Measurements from ENCODE around the gene EXOC4. TPM values are rescaled to one million over a fixed set of nuclear protein-coding genes. Genes with fewer than 3 reads are reported as not detected.
"Not testable (repeated sequence)": the region's sequence is repeated elsewhere in the genome, so short reads cannot be mapped to it uniquely, and the experiment has no call there.

The EXOC4 gene
- total RNA-seq, 1 experiment from 2014 or later, result 91.9 TPM

DNA sequence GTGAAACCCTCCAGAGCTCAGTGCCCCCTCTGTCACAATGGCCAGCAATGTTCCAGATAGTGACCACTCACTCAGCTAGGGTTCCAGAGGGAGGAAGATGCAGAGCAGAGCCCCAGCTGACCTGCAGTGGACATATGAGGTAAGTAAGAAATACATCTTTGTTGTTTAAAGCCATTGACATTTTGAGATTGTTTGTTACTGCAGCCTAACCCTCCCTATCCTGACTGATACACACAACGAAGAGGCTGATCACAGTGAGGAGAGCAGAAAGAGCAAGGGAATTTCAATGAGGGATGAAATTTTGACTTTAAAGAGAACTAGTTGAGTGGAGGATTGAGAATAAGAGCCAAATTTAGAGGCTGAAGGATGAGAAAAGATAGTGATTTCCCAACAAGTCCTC is 822.9 kb downstream of the EXOC4 start:
- CTCF ChIA-PET, result interaction anchor here (0.7 kb wide), 1 partner anchor 323 kb away, joined by 3 read pairs; no protein-coding TSS in a partner anchor
- H3K9me3 Mint-ChIP-seq (ENCODE audit: low read depth, unreplicated experiment), result no peaks in the 10 kb centered on the region
- H3K36me3 Mint-ChIP-seq (ENCODE audit: insufficient read depth, unreplicated experiment), result no peaks in the 10 kb centered on the region
- no peaks in the 10 kb centered on the region for H3K4me1 Mint-ChIP-seq (ENCODE audit: low read depth, unreplicated experiment)
- no peaks in the 10 kb centered on the region for H3K27me3 Mint-ChIP-seq (ENCODE audit: unreplicated experiment)
- no peak overlapping the region for H3K4me3 Mint-ChIP-seq (ENCODE audit: low read depth, unreplicated experiment)
- TF ChIP-seq, protein P1, sequence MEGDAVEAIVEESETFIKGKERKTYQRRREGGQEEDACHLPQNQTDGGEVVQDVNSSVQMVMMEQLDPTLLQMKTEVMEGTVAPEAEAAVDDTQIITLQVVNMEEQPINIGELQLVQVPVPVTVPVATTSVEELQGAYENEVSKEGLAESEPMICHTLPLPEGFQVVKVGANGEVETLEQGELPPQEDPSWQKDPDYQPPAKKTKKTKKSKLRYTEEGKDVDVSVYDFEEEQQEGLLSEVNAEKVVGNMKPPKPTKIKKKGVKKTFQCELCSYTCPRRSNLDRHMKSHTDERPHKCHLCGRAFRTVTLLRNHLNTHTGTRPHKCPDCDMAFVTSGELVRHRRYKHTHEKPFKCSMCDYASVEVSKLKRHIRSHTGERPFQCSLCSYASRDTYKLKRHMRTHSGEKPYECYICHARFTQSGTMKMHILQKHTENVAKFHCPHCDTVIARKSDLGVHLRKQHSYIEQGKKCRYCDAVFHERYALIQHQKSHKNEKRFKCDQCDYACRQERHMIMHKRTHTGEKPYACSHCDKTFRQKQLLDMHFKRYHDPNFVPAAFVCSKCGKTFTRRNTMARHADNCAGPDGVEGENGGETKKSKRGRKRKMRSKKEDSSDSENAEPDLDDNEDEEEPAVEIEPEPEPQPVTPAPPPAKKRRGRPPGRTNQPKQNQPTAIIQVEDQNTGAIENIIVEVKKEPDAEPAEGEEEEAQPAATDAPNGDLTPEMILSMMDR (IDR thresholded peaks at IDR 0.05; ENCODE audit: unreplicated experiment), result no peak
- DNase-seq, result no peak
- no TSS peak for BruUV-seq (replicated peaks)
- intact Hi-C loops (cut with micrococcal nuclease; ENCODE audit: unreplicated experiment), result no loop called here
- no peak overlapping the region for H3K27ac Mint-ChIP-seq (ENCODE audit: unreplicated experiment)

DNA sequence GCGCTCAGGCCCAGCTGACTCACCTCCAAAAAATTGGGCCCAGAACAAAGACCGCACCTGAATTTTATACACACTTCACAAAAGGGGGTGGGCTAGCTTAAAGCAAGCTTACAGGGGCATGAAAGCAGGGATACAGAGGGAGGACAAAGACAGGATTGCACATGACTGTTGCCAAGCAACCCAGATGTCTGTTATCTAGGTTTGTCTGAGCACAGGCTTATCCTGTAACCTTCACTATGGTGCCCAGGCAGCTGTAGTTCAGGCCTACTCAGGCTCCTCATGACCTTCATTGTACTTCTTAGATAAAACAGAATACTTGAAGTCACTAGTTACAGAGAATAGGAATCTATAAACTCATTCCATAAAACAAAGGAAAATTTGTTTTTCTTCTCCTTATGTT is 824.7 kb downstream of the EXOC4 start:
- H3K4me3 Mint-ChIP-seq (ENCODE audit: low read depth, unreplicated experiment); intact Hi-C loops (cut with micrococcal nuclease; ENCODE audit: unreplicated experiment); H3K9me3 Mint-ChIP-seq (ENCODE audit: low read depth, unreplicated experiment); H3K4me1 Mint-ChIP-seq (ENCODE audit: low read depth, unreplicated experiment); H3K27ac Mint-ChIP-seq (ENCODE audit: unreplicated experiment); BruUV-seq (replicated peaks); H3K36me3 Mint-ChIP-seq (ENCODE audit: insufficient read depth, unreplicated experiment); DNase-seq; CTCF ChIA-PET; H3K27me3 Mint-ChIP-seq (ENCODE audit: unreplicated experiment): not testable (repeated sequence)

DNA sequence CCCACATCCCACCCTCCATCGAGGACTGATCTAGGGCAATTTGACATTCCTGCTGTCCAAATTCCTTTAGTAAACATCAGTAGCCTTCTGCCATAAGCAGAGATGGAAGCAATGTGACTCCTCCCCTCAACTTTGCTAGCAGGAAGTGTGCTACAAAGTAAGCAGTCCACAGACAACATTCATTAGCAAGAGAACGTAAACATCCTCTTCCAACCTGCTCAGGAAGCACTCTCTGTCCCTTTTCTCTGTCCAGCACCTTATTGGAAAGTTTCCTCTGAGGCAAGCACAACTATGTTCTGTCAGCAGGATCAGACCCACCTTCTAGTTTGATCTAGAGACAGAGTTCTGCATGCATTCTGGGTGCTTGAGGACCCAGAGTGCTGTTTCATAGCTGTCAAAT is 826.1 kb downstream of the EXOC4 start:
- no TSS peak for BruUV-seq (replicated peaks)
- H3K9me3 Mint-ChIP-seq (ENCODE audit: low read depth, unreplicated experiment), result no peaks in the 10 kb centered on the region
- CTCF ChIA-PET, result no interaction called here
- no peaks in the 10 kb centered on the region for H3K36me3 Mint-ChIP-seq (ENCODE audit: insufficient read depth, unreplicated experiment)
- no peak overlapping the region for H3K4me3 Mint-ChIP-seq (ENCODE audit: low read depth, unreplicated experiment)
- no peak for DNase-seq
- no peaks in the 10 kb centered on the region for H3K4me1 Mint-ChIP-seq (ENCODE audit: low read depth, unreplicated experiment)
- TF ChIP-seq, protein P1 (IDR thresholded peaks at IDR 0.05; ENCODE audit: unreplicated experiment), result no peak
- intact Hi-C loops (cut with micrococcal nuclease; ENCODE audit: unreplicated experiment), result no loop called here
- no peaks in the 10 kb centered on the region for H3K27me3 Mint-ChIP-seq (ENCODE audit: unreplicated experiment)
- H3K27ac Mint-ChIP-seq (ENCODE audit: unreplicated experiment), result no peak overlapping the region

DNA sequence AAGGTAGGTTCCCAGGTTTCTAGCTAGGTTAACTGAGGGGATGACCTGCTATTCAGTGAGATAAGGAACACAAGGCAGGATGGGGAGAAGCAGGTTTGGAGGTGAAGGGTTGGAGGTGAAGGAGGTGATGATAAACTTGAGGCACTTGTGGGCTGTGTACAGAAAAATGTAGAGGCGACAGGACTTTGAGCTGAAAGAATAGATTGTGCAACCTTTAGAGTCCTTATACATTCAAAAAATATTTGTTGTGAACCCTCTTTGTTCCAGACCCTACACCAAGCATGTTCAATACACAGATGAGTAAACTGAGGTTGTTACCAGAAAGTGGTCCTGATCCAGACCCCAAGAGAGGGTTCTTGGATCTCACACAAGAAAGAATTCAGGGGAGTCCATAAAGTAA is 828.8 kb downstream of the EXOC4 start:
- no TSS peak for BruUV-seq (replicated peaks)
- TF ChIP-seq, protein P1 (IDR thresholded peaks at IDR 0.05; ENCODE audit: unreplicated experiment), result no peak
- Mint-ChIP-seq H3K27ac (ENCODE audit: unreplicated experiment) (no peak overlapping the region), H3K27me3 (ENCODE audit: unreplicated experiment) (no peaks in the 10 kb centered on the region), H3K4me1 (ENCODE audit: low read depth, unreplicated experiment) (no peaks in the 10 kb centered on the region), H3K9me3 (ENCODE audit: low read depth, unreplicated experiment) (no peaks in the 10 kb centered on the region), H3K36me3 (ENCODE audit: insufficient read depth, unreplicated experiment) (no peaks in the 10 kb centered on the region), H3K4me3 (ENCODE audit: low read depth, unreplicated experiment) (no peak overlapping the region)
- CTCF ChIA-PET, result no interaction called here
- DNase-seq, result no peak
- intact Hi-C loops (cut with micrococcal nuclease; ENCODE audit: unreplicated experiment), result no loop called here

DNA sequence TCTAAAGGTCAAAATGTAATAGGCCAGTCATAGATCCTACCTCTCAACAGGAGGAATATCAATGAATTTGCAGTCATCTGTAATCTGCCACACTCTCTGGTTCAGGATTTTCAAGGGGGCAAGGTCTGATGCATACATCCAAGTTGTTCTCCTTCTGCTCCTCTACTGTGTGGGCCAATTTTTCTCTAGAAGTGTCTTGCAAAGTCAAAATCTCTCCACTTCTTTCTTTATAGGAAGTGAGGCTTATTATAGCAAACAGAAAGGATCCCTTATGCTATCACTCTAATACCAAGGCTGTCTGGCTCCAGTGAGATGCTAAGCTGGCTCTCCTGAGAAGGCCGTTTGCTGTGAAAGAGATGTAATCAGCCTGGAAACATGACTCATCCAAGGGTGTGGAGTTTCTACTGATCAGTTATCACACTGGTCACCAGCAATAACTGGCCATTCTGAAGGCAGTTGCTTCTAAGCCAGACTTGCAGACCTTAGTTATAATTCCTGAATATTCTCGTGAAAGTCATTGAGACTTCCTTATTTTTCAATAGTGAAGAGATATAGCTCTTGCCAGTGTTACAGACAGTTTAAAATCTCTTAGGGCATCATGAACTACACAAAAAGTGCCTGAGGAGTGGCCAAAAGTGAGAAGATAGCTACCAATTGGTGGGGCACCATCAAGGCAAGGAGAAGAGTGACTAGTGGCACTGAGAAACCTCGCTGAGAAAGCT is 831.0 kb downstream of the EXOC4 start:
- BruUV-seq (replicated peaks), result no TSS peak
- CTCF ChIA-PET, result no interaction called here
- H3K27ac Mint-ChIP-seq (ENCODE audit: unreplicated experiment), result no peak overlapping the region
- H3K36me3 Mint-ChIP-seq (ENCODE audit: insufficient read depth, unreplicated experiment), result no peaks in the 10 kb centered on the region
- H3K4me1 Mint-ChIP-seq (ENCODE audit: low read depth, unreplicated experiment), result no peaks in the 10 kb centered on the region
- H3K9me3 Mint-ChIP-seq (ENCODE audit: low read depth, unreplicated experiment), result peaks cover 3% of the 10 kb centered on the region
- no peak for DNase-seq
- TF ChIP-seq, protein P1 (IDR thresholded peaks at IDR 0.05; ENCODE audit: unreplicated experiment), result no peak
- intact Hi-C loops (cut with micrococcal nuclease; ENCODE audit: unreplicated experiment), result no loop called here
- no peaks in the 10 kb centered on the region for H3K27me3 Mint-ChIP-seq (ENCODE audit: unreplicated experiment)
- H3K4me3 Mint-ChIP-seq (ENCODE audit: low read depth, unreplicated experiment), result no peak overlapping the region

Data from Calu3 (cell line).